K562 treated with DMSO at 1 percent for 4 hours (cell line): ENCODE data around the gene MTG2. TPM values are rescaled to one million over a fixed set of nuclear protein-coding genes. Genes with fewer than 3 reads are reported as not detected.

Source experiments
- total RNA-seq: library from RNA; unstranded; fragments of 300-600 nt; gene quantifications from 2 replicates; pipeline ENCODE4 v1.2.3, GENCODE V29; 2022; ENCODE audit not compliant: insufficient read depth

MTG2 gene
- 36.4 and 44.0 TPM in 2 replicates for total RNA-seq

DNA sequence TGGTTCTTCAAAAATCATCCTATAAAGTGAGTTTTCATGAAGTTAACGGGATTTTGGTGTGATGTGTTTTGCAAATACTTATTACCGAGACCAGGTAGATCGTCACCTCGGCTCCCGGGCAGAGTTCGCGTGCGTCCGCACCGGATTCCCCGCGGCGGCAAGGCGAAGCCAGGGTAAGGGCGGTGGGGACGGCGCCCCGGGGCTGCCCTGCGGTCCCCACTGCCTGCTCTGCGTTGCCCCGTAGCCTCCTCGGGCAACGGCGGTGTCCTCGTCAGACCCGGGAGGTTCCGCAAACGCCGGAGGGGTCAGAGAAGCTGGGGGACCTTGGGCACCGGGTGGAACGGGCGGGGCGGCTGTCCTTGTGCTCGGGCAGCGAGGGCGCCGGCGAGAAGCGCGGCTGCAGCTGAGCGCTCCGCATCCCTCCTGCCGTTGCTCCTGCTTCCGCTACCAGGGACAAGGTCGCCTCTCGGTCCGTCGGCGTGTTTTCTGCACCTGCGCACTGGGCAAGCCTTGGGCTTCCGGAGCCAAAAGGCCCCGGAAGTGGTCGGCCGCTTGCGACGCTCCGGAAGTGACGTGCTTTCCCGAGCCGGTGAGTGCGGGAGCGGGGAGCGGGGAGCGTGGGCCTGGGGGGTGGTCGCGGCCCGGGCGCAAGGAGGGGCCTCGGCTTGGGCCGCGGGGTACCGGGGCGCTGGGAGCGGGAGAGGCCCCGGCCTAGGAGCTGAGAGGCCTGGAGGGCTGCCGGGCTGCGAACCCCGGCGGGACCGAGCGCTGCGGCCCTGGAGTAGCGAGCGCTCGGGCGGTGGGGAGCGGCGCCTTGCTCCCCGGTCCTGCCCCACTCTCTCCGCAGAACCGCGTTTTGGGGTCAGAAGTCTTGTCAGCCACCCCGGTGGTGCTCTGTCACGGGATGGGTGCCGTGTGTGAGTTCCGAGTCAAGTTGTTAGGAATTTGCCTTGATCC, at the start of gene MTG2:
MTG2 (plus strand) TSS at position 560 of the 957 bp plus-strand sequence. CDS start 10,393 bp downstream, outside the sequence.

DNA sequence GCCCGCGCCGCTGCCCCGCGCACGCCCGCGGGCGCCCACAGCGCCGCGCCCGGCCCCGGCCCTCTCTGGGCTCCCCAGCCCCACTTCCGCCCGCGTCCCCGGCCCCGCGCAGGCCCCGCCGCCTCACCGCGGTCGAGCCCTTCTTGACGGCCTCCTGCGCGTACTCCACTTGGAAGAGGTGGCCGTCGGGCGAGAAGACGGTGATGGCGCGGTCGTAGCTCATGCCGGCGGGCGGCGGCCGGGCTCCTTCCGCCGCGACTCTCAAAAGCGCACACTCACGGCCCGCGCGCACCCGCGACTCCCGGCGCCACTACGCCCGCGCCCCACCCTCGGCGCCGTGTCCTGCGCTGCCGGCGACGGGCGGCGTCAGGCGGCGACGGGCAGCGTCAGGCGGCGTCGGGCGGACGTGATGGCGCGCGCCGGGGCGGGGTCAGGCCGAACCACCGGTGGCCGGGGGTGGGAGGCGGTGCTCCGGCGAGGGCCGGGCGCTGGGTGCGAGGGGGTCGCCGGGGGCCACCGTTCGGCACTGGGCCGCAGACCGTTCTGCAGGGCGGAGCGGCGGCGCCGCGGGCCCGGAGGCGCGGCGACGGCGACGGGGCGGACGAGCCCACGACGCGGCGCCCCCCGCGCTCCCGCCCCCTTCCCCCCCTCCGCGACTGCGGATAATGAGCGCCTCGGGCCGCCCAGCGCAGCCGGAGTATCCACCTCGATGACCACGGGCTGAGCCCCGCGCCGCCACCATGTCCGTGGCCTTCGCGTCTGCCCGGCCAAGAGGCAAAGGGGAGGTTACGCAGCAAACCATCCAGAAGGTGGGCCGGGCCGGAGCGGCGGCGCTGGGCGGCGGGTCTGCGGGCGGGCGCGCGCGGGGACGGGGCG, 39.5 kb upstream of the MTG2 start, which contains the start of the genes PSMA7 and SS18L1:
PSMA7 (minus strand) TSS at position 314 of the 876 bp plus-strand sequence; CDS start at position 223, 91 bp downstream.
SS18L1 (plus strand) TSS at position 689 of the 876 bp plus-strand sequence; CDS start at position 741, 52 bp downstream.

DNA sequence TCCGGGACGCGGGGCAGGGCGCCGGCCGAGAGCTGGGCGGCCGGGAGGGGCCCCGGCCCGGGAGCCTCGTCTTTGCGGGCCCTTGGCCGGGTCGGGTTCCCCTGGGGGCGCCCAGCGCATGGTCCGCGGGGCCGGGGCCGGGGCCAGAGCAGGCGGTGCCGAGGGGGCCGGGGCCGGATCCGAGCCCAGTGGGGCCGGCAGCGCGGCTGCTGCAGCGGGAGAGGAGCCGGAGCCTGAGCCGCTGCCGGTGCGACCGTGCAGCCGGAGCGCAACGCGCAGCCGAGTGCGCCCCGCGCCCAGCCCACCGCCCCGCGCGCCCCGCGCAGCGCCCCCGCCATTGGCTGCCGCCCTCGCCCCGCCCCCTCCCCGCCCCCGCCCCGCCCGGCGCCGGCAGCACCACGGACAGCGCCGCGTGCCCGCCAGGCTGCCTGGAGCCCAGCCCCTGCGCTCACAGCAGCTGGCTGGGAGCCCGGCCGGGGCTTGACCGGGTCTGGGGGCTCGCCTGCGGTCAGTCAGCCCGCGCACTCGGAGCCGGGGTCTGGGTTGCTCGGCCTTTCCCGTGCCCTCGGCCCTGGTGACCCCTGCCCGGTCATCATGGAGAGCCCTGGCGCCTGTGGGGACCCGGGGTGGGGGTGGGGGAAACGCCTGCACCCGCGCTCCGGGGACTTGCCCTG, 37.3 kb downstream of the MTG2 start, which contains the start of gene HRH3:
HRH3 (minus strand) TSS at position 287 of the 674 bp plus-strand sequence. CDS start 308 bp downstream, outside the sequence.

DNA sequence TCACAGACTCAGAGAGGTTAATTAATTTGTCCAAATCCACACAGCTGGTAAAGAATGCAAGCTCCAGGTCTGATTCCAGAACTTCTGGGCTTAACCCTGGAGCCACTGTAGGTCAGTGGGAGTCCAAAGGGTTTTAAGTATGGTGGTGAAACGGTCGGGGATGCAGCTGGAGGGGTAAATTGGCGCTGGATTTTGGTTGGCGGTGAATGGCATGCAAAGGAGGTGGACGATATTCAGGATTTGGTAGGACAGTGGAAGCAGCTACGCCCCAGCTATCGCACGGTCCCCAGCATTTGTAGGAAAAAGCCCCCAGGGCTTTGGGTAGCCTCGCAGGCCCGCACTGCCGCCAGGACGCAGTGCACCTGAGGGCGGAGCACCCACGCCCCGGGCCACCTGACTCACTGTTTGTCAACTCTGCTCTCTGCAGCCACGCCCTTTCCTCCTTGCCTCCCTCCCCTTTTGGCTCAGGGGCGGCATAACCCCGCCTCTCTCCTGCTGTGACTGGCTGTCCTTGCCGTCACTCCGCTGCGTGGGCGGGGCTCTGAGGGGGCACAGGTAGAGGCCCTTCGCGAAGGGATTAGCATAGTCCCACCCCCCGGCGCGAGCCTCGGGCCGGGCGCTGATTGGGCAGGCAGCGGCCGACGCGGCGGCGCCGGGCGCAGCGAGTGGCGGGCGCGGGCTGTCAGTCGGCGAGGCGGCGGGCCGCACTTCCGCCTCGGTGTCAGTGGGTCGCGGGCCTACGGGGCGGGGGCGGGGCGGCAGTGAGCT, 55.2 kb downstream of the MTG2 start, which contains the start of gene OSBPL2:
OSBPL2 (plus strand) TSS at position 721 of the 768 bp plus-strand sequence. CDS start 17,664 bp downstream, outside the sequence.

Other genes starting within 250 kb of the MTG2 start
- gene TAF4, start 117.1 kb upstream of the MTG2 start, total RNA-seq: 10.8 and 16.4 TPM in 2 replicates
- 33.5 and 36.6 TPM in 2 replicates for gene LSM14B, start 60.6 kb upstream of the MTG2 start, total RNA-seq
- 509 and 529 TPM in 2 replicates for gene PSMA7, start 39.6 kb upstream of the MTG2 start, total RNA-seq
- 14.5 and 15.3 TPM in 2 replicates for gene SS18L1, start 39.3 kb upstream of the MTG2 start, total RNA-seq
- gene HRH3, start 37.2 kb downstream of the MTG2 start, total RNA-seq: not detected in 2 replicates
- gene OSBPL2, start 55.5 kb downstream of the MTG2 start, total RNA-seq: 15.9 and 16.3 TPM in 2 replicates
- 197 and 201 TPM in 2 replicates for gene ADRM1, start 120.0 kb downstream of the MTG2 start, total RNA-seq
- gene LAMA5, start 184.3 kb downstream of the MTG2 start, total RNA-seq: 41.5 and 53.5 TPM in 2 replicates
- gene RPS21, start 204.1 kb downstream of the MTG2 start, total RNA-seq: 7,715 and 7,806 TPM in 2 replicates
- gene CABLES2, start 224.3 kb downstream of the MTG2 start, total RNA-seq: 7.6 and 7.7 TPM in 2 replicates
- gene RBBP8NL, start 244.5 kb downstream of the MTG2 start, total RNA-seq: not detected in 2 replicates